HG03442 (cell line): ENCODE data around the gene MESP1.
A peak's percentile ranks its signal among the peaks of the same experiment; 100 is the strongest.
"Not testable (repeated sequence)": the region's sequence is repeated elsewhere in the genome, so short reads cannot be mapped to it uniquely, and the experiment has no call there.

Experiments
- ATAC-seq: cut with Tn5 transposase; IDR thresholded peaks from one replicate; pipeline ENCODE4 v1.9.1; 2021; ENCODE audit warnings: mild to moderate bottlenecking, moderate library complexity; ENCODE audit not compliant: unreplicated experiment

Gene MESP1, protein sequence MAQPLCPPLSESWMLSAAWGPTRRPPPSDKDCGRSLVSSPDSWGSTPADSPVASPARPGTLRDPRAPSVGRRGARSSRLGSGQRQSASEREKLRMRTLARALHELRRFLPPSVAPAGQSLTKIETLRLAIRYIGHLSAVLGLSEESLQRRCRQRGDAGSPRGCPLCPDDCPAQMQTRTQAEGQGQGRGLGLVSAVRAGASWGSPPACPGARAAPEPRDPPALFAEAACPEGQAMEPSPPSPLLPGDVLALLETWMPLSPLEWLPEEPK

DNA sequence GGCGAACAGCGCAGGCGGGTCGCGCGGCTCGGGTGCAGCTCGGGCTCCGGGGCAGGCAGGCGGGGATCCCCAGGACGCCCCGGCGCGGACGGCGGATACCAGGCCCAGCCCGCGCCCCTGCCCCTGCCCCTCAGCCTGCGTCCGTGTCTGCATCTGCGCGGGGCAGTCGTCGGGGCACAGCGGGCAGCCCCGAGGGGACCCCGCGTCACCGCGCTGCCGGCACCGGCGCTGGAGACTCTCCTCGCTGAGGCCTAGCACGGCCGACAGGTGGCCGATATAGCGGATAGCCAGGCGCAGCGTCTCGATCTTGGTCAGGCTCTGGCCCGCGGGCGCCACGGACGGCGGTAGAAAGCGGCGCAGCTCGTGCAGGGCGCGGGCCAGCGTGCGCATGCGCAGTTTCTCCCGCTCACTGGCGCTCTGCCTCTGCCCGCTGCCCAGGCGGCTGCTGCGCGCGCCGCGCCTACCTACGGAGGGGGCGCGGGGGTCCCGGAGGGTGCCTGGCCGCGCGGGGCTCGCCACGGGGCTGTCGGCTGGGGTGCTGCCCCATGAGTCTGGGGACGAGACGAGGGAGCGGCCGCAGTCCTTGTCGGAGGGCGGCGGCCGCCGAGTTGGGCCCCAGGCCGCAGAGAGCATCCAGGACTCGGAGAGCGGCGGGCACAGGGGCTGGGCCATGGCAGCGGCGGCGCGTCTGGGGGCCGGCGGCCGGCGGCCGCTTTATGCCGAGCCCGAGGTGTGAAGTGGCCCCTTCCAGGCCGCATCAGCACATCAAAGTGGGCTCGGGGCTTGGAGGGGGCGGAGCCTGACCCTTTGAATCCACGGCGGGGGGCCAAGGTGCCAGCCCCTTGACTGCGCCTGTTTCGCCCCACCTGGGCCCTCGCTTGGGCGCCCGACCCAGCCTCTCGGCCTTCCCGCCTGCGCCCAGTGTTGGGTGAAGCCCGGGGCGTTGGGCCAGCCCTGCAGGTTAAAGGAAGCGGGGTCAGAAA is at the start of gene MESP1:
Gene MESP1, minus strand, starts transcription at position 690 of the 983 bp plus-strand sequence. Its CDS starts 18 bp downstream, at position 672.
- ATAC-seq: peak; percentile 90

DNA sequence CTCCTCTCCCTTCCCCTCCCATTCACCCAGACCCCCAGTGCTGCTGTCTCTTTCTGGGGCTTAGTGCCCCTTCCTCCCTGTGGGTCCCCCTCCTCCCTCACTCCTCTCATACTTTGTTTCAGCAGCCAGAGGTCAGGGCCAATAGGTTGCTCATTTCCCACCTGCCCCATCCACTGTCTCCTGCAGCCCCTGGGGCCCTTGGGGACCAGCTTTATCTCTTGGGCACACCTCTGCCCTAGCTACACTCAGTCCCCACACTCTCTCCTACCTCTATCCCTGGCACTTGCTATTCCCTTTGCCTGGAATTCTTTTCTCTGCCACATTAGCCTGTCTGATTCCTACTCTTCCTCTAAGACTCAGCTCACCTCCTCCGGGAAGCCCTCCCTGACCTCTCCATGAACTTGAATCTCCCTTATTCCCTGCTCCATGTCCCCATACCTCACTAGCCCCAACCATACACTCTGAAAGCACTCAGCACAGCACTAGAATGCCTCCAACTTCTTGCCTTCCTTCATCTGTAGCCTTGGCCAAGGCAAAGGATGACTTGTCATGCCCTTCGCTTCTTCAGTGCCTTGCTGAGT is 49.0 kb upstream of the MESP1 start:
- no peak for ATAC-seq

GRCh38 chr15:89799011-89799911 is 48.2 kb upstream of the MESP1 start:
- ATAC-seq: no peak

GRCh38 chr15:89797678-89798201 is 46.7 kb upstream of the MESP1 start:
- no peak for ATAC-seq

- ATAC-seq: no peak
These were observed 44.9 kb upstream of the MESP1 start for GRCh38 chr15:89795996-89796395.

- ATAC-seq: no peak
These were observed 43.7 kb upstream of the MESP1 start for GRCh38 chr15:89794627-89795241.

GRCh38 chr15:89792106-89792805 is 41.2 kb upstream of the MESP1 start:
- no peak for ATAC-seq

DNA sequence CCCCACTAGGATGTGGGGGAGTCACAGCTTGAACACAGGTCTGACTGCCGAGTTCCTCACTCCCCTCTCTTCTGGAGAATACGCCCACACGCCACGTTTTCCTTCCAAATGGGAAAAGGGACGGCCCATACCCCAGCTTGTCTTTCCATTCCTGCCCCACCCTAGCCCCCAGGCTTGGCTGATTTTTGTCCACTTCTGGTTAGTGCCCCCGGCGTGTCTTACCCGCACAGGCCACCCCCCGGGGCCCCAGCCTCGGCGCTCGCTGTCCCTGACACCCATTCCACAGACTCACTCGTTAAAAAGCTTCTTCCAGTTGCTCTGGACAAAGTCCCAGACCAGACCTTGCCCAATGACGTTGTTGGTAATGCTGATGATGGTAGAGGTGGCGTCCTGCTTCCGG is 39.6 kb upstream of the MESP1 start:
- no peak for ATAC-seq

- no peak for ATAC-seq
These were observed 39.2 kb upstream of the MESP1 start for GRCh38 chr15:89790206-89790605.

GRCh38 chr15:89788585-89788984 is 37.5 kb upstream of the MESP1 start:
- ATAC-seq: not testable (repeated sequence)

GRCh38 chr15:89787944-89788343 is 36.9 kb upstream of the MESP1 start:
- no peak for ATAC-seq

DNA sequence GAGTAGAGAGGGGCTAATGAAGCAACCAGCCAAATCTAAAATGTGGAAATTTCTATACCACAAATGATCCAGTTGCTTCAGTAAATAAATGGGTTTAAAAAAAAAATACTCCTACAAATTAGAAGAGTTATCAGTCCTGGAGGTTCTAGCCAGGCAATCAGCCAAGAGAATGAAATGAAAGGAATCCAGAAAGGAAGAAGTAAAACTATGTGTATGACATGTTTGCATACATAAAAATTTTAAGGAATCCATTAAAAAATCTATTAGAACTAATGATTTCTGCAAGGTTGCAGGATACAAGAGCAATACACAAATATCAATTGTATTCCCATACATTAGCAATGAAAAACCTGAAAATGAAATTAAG is 34.7 kb upstream of the MESP1 start:
- ATAC-seq: no peak

DNA sequence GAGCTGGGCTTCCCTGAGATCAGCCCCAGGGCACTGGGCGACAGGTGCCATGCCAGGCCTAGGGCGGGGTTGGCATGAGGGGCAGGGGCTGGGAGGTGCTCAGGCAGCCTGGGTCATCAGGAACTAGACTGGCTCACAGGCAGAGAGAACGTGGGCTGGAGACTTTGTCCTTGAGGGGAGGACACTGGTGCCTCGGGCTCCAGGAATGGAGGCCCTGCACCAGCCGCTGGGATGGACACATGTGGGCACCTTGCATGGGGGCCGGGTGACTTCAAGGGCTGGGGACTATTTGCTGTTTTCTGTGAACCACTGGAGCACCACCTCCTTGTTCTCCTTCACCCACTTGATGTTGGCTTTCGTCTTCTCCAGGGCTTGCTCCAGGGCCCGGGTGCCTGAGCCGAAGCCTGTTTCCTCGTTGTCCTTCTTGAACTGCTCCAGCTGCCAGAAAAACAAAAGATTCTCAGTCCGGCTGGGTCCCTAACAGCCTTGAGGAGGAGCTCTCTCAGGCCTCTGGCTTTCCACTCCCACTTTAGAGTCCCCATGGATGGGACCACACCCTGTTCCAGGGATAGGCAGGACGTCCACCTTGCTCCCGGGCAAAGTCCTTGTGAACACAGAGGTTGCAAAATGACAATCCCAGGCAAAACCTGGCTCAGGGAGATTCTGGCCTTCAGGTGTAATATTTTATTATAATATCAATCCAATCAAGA is 34.2 kb upstream of the MESP1 start:
- ATAC-seq: no peak

- no peak for ATAC-seq
These were observed 33.6 kb upstream of the MESP1 start for GRCh38 chr15:89784686-89784960.

GRCh38 chr15:89783861-89784685 is 33.0 kb upstream of the MESP1 start:
- ATAC-seq: no peak

DNA sequence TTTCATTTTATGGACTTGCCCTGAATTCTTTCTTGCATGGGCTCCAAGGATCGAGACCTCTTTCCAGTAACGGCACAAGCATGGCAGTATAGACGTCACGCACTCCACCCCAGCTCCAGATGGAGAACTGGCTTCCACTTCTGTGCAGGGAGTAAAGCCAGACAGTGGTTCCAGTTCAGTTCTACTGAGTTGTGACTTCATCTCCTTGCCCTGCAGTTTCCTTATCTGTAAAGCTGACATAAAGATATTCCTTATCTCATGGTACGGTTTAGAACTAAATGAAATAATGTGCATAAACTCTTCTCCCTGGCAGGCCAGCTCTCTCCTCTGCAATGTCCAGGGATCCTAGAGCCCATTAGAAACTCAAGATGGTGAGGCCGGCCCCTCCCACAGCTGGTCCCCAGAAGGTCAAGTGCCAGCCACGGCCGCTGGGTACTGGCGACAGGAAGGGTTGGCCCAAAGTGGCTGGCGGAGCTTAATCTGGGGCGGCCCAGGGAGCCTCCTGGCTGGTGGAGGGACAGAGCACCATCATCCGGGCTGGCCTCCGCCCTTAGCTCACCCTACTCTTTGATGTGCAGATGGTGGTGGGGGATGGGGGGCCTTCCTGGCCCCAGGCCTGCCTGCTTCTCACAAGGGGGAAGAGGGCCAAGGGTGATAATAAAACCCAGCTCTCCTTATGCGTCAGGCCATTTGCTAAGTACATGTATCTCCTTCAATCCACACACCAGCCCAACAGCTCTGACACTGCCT is 32.2 kb upstream of the MESP1 start:
- no peak for ATAC-seq

DNA sequence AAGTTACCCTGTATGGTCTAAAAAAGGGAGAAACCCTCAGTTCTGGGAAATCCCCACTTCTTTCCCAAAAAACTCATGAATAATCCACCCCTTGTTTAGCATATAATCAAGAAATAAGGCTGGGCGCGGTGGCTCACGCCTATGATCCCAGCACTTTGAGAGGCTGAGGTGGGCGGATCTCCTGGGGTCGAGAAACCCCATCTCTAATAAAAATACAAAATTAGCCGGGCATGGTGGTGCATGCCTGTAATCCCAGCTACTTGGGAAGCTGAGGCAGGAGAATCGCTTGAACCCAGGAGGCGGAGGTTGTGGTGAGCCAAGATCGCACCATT is 31.5 kb upstream of the MESP1 start:
- ATAC-seq: not testable (repeated sequence)
